Spleen (tissue), 7 donors: Measurements from ENCODE around the gene TTC28.

ENCODE experiments used
- POLR2A ChIP-seq, 3 donors: fragments of 450-650 bp; IDR thresholded peaks; one replicate each; pipeline ENCODE4 v1.5.1; 2017; ENCODE audit warnings: antibody characterized with exemption in 3 of 3, mild to moderate bottlenecking in 1 of 3
- POLR2AphosphoS5 ChIP-seq, 3 donors: sonication (generic); formaldehyde crosslinking; IDR thresholded peaks; one replicate each; pipeline ENCODE4 v1.5.1; 2017; ENCODE audit warnings: antibody characterized with exemption in 3 of 3
- TF ChIP-seq, protein P1 (sequence below), 11 experiments: fragments of 200-600 bp in 7 of 11; fragments of 450-650 bp in 4 of 11; sonication (generic) in 4 of 11; IDR thresholded peaks in 8 of 11; conservative IDR thresholded peaks in 3 of 11; 1 replicate in 7 of 11; 2 replicates in 4 of 11; pipeline versions ENCODE4 v1.4.0 to v1.8.0; 2016 to 2021; ENCODE audit warnings: antibody characterized with exemption in 11 of 11, inconsistent platforms in 4 of 11, mild to moderate bottlenecking in 1 of 11
- donor health status: DM: no; HTN: no; CAD: no; lungs with moderate emphysema.
- donor health status: DM: no; HTN: no; CAD: no.
- donor health status: DM: no; HTN: no; CAD: no.

GRCh38 chr22:27947448-27947847 is 732.2 kb downstream of the TTC28 start:
- TF ChIP-seq, protein P1, sequence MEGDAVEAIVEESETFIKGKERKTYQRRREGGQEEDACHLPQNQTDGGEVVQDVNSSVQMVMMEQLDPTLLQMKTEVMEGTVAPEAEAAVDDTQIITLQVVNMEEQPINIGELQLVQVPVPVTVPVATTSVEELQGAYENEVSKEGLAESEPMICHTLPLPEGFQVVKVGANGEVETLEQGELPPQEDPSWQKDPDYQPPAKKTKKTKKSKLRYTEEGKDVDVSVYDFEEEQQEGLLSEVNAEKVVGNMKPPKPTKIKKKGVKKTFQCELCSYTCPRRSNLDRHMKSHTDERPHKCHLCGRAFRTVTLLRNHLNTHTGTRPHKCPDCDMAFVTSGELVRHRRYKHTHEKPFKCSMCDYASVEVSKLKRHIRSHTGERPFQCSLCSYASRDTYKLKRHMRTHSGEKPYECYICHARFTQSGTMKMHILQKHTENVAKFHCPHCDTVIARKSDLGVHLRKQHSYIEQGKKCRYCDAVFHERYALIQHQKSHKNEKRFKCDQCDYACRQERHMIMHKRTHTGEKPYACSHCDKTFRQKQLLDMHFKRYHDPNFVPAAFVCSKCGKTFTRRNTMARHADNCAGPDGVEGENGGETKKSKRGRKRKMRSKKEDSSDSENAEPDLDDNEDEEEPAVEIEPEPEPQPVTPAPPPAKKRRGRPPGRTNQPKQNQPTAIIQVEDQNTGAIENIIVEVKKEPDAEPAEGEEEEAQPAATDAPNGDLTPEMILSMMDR (IDR thresholded peaks at IDR 0.05 in 8 of 11, conservative IDR thresholded peaks at IDR 0.05 in 3 of 11): no peak
- no peak for TF ChIP-seq POLR2A (IDR thresholded peaks at IDR 0.05)
- TF ChIP-seq POLR2AphosphoS5 (IDR thresholded peaks at IDR 0.05): no peak
